Activated CD8-positive, alpha-beta T cell treated with anti-CD3 and anti-CD28 coated beads, Interleukin-2, amount 10 ng/mL, durations not matched to agents 7 days and 5 days (primary cell): ENCODE results near the gene RETN. TPM values are rescaled to one million over a fixed set of nuclear protein-coding genes. Genes with fewer than 3 reads are reported as not detected.

Source experiments
- total RNA-seq, 2 experiments: library from RNA; stranded (reverse); gene quantifications; one replicate each; pipeline ENCODE4 v1.2.3, GENCODE V29; 2021

RETN gene
- total RNA-seq, 2 experiments from 2014 or later, result 2.2 to 3.0 TPM

Other genes with a start within 250 kb of the RETN start
- 1 to 10 TPM in 1 of 2 experiments, under 1 TPM in 1; 0.99 to 1.5 TPM for gene PEX11G, start 180.0 kb upstream of the RETN start, total RNA-seq
- gene ZNF358, start 152.9 kb upstream of the RETN start, total RNA-seq, result 1 to 10 TPM; 5.8 to 7.9 TPM
- 10 to 100 TPM; 16.2 to 17.7 TPM for gene MCOLN1, start 146.4 kb upstream of the RETN start, total RNA-seq
- gene PNPLA6, start 133.3 kb upstream of the RETN start, total RNA-seq, result 100 to 1,000 TPM; 166 to 173 TPM
- gene CAMSAP3, start 73.2 kb upstream of the RETN start, total RNA-seq, result under 1 TPM; 0.34 to 0.42 TPM
- gene XAB2, start 39.5 kb upstream of the RETN start, total RNA-seq, result 10 to 100 TPM; 44.8 to 46.9 TPM
- gene PET100, start 39.3 kb upstream of the RETN start, total RNA-seq, result 100 to 1,000 TPM; 125 to 136 TPM
- gene PCP2, start 35.3 kb upstream of the RETN start, total RNA-seq, result 1 to 10 TPM in 1 of 2 experiments, under 1 TPM in 1; 0.63 to 1.0 TPM
- 100 to 1,000 TPM; 162 to 168 TPM for gene STXBP2, start 31.9 kb upstream of the RETN start, total RNA-seq
- gene MCEMP1, start 8.0 kb downstream of the RETN start, total RNA-seq, result not detected
- gene TRAPPC5, start 11.8 kb downstream of the RETN start, total RNA-seq, result 10 to 100 TPM; 92.8 to 95.1 TPM
- under 1 TPM; 0.29 to 0.31 TPM for gene FCER2, start 33.1 kb downstream of the RETN start, total RNA-seq
- not detected for gene CLEC4G, start 63.1 kb downstream of the RETN start, total RNA-seq
- gene CD209, start 78.5 kb downstream of the RETN start, total RNA-seq, result not detected
- gene CLEC4M, start 94.2 kb downstream of the RETN start, total RNA-seq, result not detected
- gene EVI5L, start 161.2 kb downstream of the RETN start, total RNA-seq, result 1 to 10 TPM; 8.0 to 9.3 TPM
- gene PRR36, start 205.3 kb downstream of the RETN start, total RNA-seq, result under 1 TPM; 0.08 to 0.10 TPM
- not detected for gene LRRC8E, start 219.5 kb downstream of the RETN start, total RNA-seq
- 10 to 100 TPM; 36.5 to 39.9 TPM for gene MAP2K7, start 234.8 kb downstream of the RETN start, total RNA-seq
- gene TGFBR3L, start 245.8 kb downstream of the RETN start, total RNA-seq, result 1 to 10 TPM; 2.7 to 3.6 TPM